Measurements from ENCODE around the gene SRGAP2B. TPM values are rescaled to one million over a fixed set of nuclear protein-coding genes. Genes with fewer than 3 reads are reported as not detected.
"Not testable (repeated sequence)": the region's sequence is repeated elsewhere in the genome, so short reads cannot be mapped to it uniquely, and the experiment has no call there.

Gene SRGAP2B
- polyA plus RNA-seq, 1 donor: 12.4 TPM

DNA sequence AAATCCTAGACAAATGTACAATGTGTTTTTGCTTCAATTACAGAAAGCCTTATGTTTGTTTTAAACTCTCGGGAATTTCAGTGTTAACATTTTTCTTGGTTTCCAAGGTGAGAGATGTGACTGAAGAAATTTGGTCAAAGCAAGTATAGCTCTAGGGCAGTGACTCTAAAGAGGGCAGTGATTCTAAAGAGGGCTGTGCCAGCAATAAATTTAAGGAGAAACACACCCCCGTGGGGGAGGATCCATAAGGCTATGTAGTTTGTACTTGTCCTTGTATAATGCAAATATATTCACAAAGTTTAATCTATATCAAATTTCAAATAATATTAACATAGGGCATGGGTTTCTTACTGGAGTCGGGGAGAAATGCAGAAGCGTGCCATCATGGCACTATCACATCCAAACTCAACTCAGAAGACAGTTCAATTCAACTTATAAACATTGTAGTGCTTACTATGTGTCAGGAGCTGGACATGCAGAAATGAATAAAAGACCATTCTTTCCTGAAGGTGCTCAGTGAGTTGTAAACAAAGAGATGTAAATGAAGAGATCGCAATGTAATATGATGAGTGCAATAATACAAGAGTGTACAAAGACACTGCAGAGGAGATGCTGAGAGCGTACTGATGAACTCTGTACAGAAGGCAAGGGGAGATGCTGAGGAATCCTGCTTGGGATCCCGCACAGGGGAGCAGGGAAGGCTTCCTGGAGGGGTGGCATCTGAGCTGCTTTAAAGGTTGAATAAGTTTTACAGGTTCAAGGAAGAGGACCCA is 12.5 kb downstream of the SRGAP2B start:
- not testable (repeated sequence) for DNase-seq; H3K9me3 ChIP-seq (ENCODE audit: control insufficient read depth, low read depth, low read length); H3K27me3 ChIP-seq (ENCODE audit: control insufficient read depth, insufficient read depth, low read length); H3K4me3 ChIP-seq (ENCODE audit: low read length); H3K4me1 ChIP-seq (ENCODE audit: control insufficient read depth, insufficient read depth, low read length); H3K27ac ChIP-seq (ENCODE audit: low read length); H3K36me3 ChIP-seq (ENCODE audit: control insufficient read depth, insufficient read depth, low read length)
- WGBS (ENCODE audit: insufficient coverage, low lambda C conversion rate): no CpG with 5 or more reads among the region's 7 CpGs

GRCh38 chr1:145080193-145080592 is 14.9 kb downstream of the SRGAP2B start:
- H3K36me3 ChIP-seq (ENCODE audit: control insufficient read depth, insufficient read depth, low read length); H3K27ac ChIP-seq (ENCODE audit: low read length); H3K27me3 ChIP-seq (ENCODE audit: control insufficient read depth, insufficient read depth, low read length); H3K4me1 ChIP-seq (ENCODE audit: control insufficient read depth, insufficient read depth, low read length); H3K9me3 ChIP-seq (ENCODE audit: control insufficient read depth, low read depth, low read length); H3K4me3 ChIP-seq (ENCODE audit: low read length); DNase-seq: not testable (repeated sequence)
- WGBS (ENCODE audit: insufficient coverage, low lambda C conversion rate): no CpG with 5 or more reads among the region's 3 CpGs

DNA sequence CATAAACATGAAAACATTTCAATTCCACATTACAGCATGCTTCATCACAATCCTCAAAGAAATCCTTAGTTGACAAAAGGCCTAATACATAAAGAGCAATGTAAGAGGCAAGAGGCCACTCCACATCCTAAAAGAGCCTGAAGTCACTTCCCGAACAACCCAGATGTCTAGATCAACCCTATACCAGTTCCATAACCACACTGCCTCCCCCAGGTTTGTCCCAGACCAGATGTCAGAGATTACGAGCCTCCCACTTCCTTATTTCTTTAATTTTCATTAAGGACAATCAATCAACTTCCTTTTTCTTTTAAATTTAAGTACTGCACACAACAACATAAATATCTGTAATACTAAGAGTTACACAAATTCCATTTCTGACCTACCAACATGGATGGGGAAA is 15.4 kb downstream of the SRGAP2B start:
- H3K27ac ChIP-seq (ENCODE audit: low read length); DNase-seq; H3K36me3 ChIP-seq (ENCODE audit: control insufficient read depth, insufficient read depth, low read length); H3K9me3 ChIP-seq (ENCODE audit: control insufficient read depth, low read depth, low read length); H3K4me3 ChIP-seq (ENCODE audit: low read length); H3K27me3 ChIP-seq (ENCODE audit: control insufficient read depth, insufficient read depth, low read length); H3K4me1 ChIP-seq (ENCODE audit: control insufficient read depth, insufficient read depth, low read length): not testable (repeated sequence)
- WGBS (ENCODE audit: insufficient coverage, low lambda C conversion rate): no CpG with 5 or more reads among the region's 2 CpGs

- not testable (repeated sequence) for H3K4me3 ChIP-seq (ENCODE audit: low read length); DNase-seq; H3K4me1 ChIP-seq (ENCODE audit: control insufficient read depth, insufficient read depth, low read length); H3K36me3 ChIP-seq (ENCODE audit: control insufficient read depth, insufficient read depth, low read length); H3K27ac ChIP-seq (ENCODE audit: low read length); H3K9me3 ChIP-seq (ENCODE audit: control insufficient read depth, low read depth, low read length); H3K27me3 ChIP-seq (ENCODE audit: control insufficient read depth, insufficient read depth, low read length)
- no CpG with 5 or more reads among the region's 5 CpGs for WGBS (ENCODE audit: insufficient coverage, low lambda C conversion rate)
Measured at GRCh38 chr1:145078787-145079370, 16.2 kb downstream of the SRGAP2B start.

GRCh38 chr1:145077872-145078786 is 17.0 kb downstream of the SRGAP2B start:
- not testable (repeated sequence) for H3K4me3 ChIP-seq (ENCODE audit: low read length); DNase-seq; H3K27ac ChIP-seq (ENCODE audit: low read length); H3K4me1 ChIP-seq (ENCODE audit: control insufficient read depth, insufficient read depth, low read length); H3K36me3 ChIP-seq (ENCODE audit: control insufficient read depth, insufficient read depth, low read length); H3K9me3 ChIP-seq (ENCODE audit: control insufficient read depth, low read depth, low read length); H3K27me3 ChIP-seq (ENCODE audit: control insufficient read depth, insufficient read depth, low read length)
- WGBS (ENCODE audit: insufficient coverage, low lambda C conversion rate): no CpG with 5 or more reads among the region's 11 CpGs

- not testable (repeated sequence) for H3K9me3 ChIP-seq (ENCODE audit: control insufficient read depth, low read depth, low read length); H3K4me3 ChIP-seq (ENCODE audit: low read length); H3K4me1 ChIP-seq (ENCODE audit: control insufficient read depth, insufficient read depth, low read length); H3K27me3 ChIP-seq (ENCODE audit: control insufficient read depth, insufficient read depth, low read length); DNase-seq; H3K36me3 ChIP-seq (ENCODE audit: control insufficient read depth, insufficient read depth, low read length); H3K27ac ChIP-seq (ENCODE audit: low read length)
- no CpG with 5 or more reads among the region's 3 CpGs for WGBS (ENCODE audit: insufficient coverage, low lambda C conversion rate)
Measured at GRCh38 chr1:145076877-145077276, 18.3 kb downstream of the SRGAP2B start.

DNA sequence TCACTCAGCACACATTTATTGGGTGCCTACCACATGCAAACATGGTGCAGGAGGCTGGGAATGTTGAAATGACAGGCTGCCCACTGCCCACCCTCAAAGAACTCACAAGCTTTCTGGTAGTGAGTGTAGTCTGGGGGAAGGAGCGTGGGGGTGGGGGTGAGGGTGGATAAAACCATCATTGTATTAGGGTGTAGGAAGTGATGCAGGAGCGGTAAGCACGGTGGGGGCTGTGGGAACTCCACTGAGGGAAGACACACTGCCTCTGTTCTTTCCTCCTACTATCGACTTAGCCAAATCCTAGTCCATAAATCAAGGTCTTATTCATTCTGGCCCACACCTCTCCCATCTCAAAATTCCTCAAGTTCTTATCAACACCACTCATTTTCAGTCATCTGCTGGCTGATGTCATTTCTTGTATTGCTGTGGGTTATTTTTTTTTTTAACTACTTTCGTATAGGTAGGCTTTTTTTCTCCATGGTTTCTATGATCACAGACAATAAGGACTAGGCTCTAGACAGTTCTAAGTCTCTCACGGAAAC is 21.0 kb downstream of the SRGAP2B start:
- H3K4me1 ChIP-seq (ENCODE audit: control insufficient read depth, insufficient read depth, low read length); H3K4me3 ChIP-seq (ENCODE audit: low read length); H3K27ac ChIP-seq (ENCODE audit: low read length); DNase-seq; H3K36me3 ChIP-seq (ENCODE audit: control insufficient read depth, insufficient read depth, low read length); H3K9me3 ChIP-seq (ENCODE audit: control insufficient read depth, low read depth, low read length); H3K27me3 ChIP-seq (ENCODE audit: control insufficient read depth, insufficient read depth, low read length): not testable (repeated sequence)
- WGBS (ENCODE audit: insufficient coverage, low lambda C conversion rate): no CpG with 5 or more reads among the region's 6 CpGs

DNA sequence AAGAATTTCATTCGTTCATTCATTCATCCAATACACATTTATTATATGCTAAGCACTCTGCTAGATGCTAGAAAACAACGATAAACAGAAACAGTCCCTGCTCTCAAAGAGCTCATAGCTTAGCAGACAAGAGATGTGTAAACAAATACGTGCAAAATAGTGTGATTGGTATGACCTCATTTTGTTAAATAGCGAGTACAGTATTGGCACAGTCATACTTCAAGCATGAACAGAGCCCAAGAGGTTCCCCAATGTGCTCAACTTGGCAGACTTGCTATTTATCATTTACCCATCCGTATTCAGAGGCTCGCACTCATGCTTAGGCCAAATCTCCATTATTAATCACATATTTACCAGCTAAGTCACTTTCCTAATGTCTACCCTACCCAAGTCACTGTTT is 23.6 kb downstream of the SRGAP2B start:
- not testable (repeated sequence) for H3K9me3 ChIP-seq (ENCODE audit: control insufficient read depth, low read depth, low read length); H3K4me1 ChIP-seq (ENCODE audit: control insufficient read depth, insufficient read depth, low read length); H3K36me3 ChIP-seq (ENCODE audit: control insufficient read depth, insufficient read depth, low read length); H3K4me3 ChIP-seq (ENCODE audit: low read length); DNase-seq; H3K27ac ChIP-seq (ENCODE audit: low read length); H3K27me3 ChIP-seq (ENCODE audit: control insufficient read depth, insufficient read depth, low read length)
- WGBS (ENCODE audit: insufficient coverage, low lambda C conversion rate): no CpG with 5 or more reads among the region's 6 CpGs

DNA sequence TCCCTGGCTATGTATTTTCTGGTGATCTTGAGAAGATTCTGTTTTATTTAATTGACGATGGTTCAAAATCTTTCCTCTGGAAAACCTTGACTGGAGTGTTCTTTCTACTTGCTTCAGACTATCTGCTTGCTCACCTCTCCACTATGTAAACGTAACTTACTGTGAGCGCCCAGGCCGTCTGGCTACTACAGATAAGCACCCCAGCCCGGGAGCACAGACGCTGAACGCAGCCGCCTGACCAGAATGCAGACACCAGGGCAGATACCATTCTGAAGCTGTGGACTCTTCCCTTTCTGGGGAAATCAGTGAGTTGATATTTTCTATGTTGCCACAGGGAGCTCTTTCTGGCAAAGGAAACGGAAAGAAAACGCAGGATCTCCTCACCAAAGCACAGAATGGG is 28.6 kb downstream of the SRGAP2B start:
- not testable (repeated sequence) for H3K36me3 ChIP-seq (ENCODE audit: control insufficient read depth, insufficient read depth, low read length); H3K27me3 ChIP-seq (ENCODE audit: control insufficient read depth, insufficient read depth, low read length); H3K9me3 ChIP-seq (ENCODE audit: control insufficient read depth, low read depth, low read length); DNase-seq; H3K4me3 ChIP-seq (ENCODE audit: low read length); H3K27ac ChIP-seq (ENCODE audit: low read length); H3K4me1 ChIP-seq (ENCODE audit: control insufficient read depth, insufficient read depth, low read length)
- WGBS (ENCODE audit: insufficient coverage, low lambda C conversion rate): no CpG with 5 or more reads among the region's 10 CpGs

DNA sequence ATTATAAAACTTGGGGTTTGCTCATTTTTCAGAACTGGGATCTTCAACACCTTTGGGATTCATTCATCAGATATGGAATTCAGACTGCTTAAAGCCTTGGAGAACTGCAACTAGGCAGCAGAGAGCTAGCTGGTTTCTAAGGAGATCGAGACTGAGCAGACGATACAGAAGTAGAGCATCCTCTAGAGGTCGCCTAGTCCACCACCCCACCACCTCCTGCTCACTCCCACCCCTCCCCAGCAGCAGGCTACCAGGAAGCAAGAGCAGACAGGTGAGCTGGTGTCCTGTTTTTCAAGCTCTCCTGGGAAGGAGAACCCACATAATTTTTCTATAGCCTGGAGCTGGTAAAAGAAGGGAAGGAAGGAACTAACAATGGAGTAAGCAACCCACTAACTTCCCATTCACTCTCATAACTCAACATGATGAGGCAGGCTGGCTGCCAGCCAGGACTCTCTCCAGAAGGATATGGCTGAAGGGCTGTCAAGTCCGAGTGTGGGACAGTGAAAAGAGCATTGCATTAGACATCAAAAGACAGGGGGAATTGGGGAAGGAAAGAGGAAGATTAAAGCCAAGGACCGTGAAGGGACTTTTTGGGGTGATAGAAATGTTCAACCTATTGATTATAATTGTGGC is 29.8 kb downstream of the SRGAP2B start:
- DNase-seq; H3K4me3 ChIP-seq (ENCODE audit: low read length); H3K4me1 ChIP-seq (ENCODE audit: control insufficient read depth, insufficient read depth, low read length); H3K36me3 ChIP-seq (ENCODE audit: control insufficient read depth, insufficient read depth, low read length); H3K27ac ChIP-seq (ENCODE audit: low read length); H3K9me3 ChIP-seq (ENCODE audit: control insufficient read depth, low read depth, low read length); H3K27me3 ChIP-seq (ENCODE audit: control insufficient read depth, insufficient read depth, low read length): not testable (repeated sequence)
- WGBS (ENCODE audit: insufficient coverage, low lambda C conversion rate): no CpG with 5 or more reads among the region's 5 CpGs
